Erythroblast (primary cell): Measurements from ENCODE around the gene SPO11.

Source experiments
- GATA1 ChIP-seq: IDR thresholded peaks from 2 replicates; pipeline ENCODE4 v1.6.1; 2011; ENCODE audit warnings: low read depth, mild to moderate bottlenecking, control low read depth, low read length, moderate library complexity
- POLR2A ChIP-seq: IDR thresholded peaks from 2 replicates; pipeline ENCODE4 v1.6.1; 2011; ENCODE audit warnings: mild to moderate bottlenecking, low read length

DNA sequence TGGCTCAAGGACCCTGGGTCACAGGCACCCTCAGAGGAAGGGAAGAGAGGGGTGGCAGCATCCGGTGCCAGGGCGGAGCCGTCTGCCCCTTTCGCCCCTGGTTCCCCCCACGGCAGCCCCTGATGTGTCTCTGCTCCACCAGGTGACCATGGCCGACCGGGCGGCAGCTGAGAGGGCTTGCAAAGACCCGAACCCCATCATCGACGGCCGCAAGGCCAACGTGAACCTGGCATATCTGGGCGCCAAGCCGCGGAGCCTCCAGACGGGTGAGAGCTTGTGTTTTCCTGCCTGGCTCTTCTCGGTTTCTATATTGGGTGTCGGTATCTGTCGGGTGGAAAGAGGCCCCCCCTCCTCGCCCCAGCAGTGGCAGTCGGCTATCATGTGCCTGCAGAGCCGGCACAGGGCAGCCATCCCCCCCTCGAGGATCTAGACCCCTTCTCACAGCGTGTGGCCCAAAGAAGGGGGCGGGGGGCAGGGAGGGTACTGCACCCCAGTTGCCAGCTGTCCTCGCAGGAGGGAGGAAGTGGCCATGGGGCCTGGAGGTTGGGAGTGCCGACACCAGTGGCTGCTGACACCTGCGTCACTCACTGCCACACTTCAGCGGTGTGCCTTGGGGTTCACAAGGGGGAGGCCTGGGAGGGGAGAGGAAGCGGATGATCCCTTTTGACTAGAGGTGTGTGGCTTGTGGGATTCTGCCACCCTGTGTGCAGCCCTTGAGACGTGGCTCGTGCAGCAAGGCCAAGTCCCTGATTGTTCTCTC is 63.1 kb downstream of the SPO11 start:
- peak; percentile 51 for TF ChIP-seq POLR2A
- TF ChIP-seq GATA1, result no peak
